ENCODE results near the gene CTSC. TPM values are rescaled to one million over a fixed set of nuclear protein-coding genes. Genes with fewer than 3 reads are reported as not detected.

CTSC gene
- total RNA-seq = 100 to 1,000 TPM; 106 to 176 TPM
- 10 to 100 TPM; 22.7 to 48.0 TPM for polyA plus RNA-seq
- long read RNA-seq, donor 1, full-length matches to known transcripts = 75 of 89 reads
- long read RNA-seq, donor 1, partial matches to known transcripts = 5 of 89 reads
- long read RNA-seq, donor 1, other reads (novel, unspliced or antisense) = 9 of 89 reads
- long read RNA-seq, donor 2, full-length matches to known transcripts = 24 of 32 reads
- long read RNA-seq, donor 2, partial matches to known transcripts = 4 of 32 reads
- long read RNA-seq, donor 2, other reads (novel, unspliced or antisense) = 4 of 32 reads

- H3K27ac ChIP-seq (ENCODE audit: low read depth in 1 of 2, low read length in 2 of 2) = no peak within 1 kb of the TSS
- H3K4me3 ChIP-seq (ENCODE audit: low read length in 2 of 2) = peak within 1 kb of the TSS; percentile 28 to 43
- DNase-seq (peak; percentile 97 to 98), ATAC-seq (ENCODE audit: low FRiP score) (peak; percentile 96)
- no peaks in the 10 kb centered on the region for H3K27me3 ChIP-seq (ENCODE audit: control insufficient read depth in 1 of 2, insufficient read depth in 2 of 2, low read length in 1 of 2)
- 1% methylated on average over 54 of the region's 54 CpGs for WGBS, 2 donors
- intact Hi-C loops (cut with DNase I) = loop anchor here in 1 of 2 donors (5.0 to 10.0 kb wide), 3 partner anchors 55 to 197 kb away; no protein-coding TSS in a partner anchor
- no peaks in the 10 kb centered on the region for H3K9me3 ChIP-seq (ENCODE audit: control insufficient read depth, low read length)
- H3K36me3 ChIP-seq (ENCODE audit: control insufficient read depth in 1 of 2, insufficient read depth in 2 of 2, low read length in 1 of 2) = no peaks in the 10 kb centered on the region
- H3K4me1 ChIP-seq (ENCODE audit: control insufficient read depth in 1 of 2, insufficient read depth in 2 of 2, low read length in 2 of 2) = peaks cover 0 to 2% of the 10 kb centered on the region in 2 donors
Measured at GRCh38 chr11:88337181-88337986, at the start of gene CTSC. Gene CTSC (minus strand): TSS chr11:88337736. CDS start chr11:88337672, 64 bp downstream.

GRCh38 chr11:88384669-88385005 lies 47.1 kb upstream of the CTSC start:
- no peak for DNase-seq
- Histone ChIP-seq H3K27me3 (ENCODE audit: control insufficient read depth in 1 of 2, insufficient read depth in 2 of 2, low read length in 1 of 2) (no peaks in the 10 kb centered on the region), H3K27ac (ENCODE audit: low read depth in 1 of 2, low read length in 2 of 2) (no peak overlapping the region), H3K4me1 (ENCODE audit: control insufficient read depth in 1 of 2, insufficient read depth in 2 of 2, low read length in 2 of 2) (no peaks in the 10 kb centered on the region), H3K9me3 (ENCODE audit: control insufficient read depth, low read length) (no peaks in the 10 kb centered on the region), H3K4me3 (ENCODE audit: low read length in 2 of 2) (no peak overlapping the region), H3K36me3 (ENCODE audit: control insufficient read depth in 1 of 2, insufficient read depth in 2 of 2, low read length in 1 of 2) (no peaks in the 10 kb centered on the region)
- 65 to 73% methylated on average over 3 of the region's 3 CpGs for WGBS, 2 donors
- no peak for ATAC-seq (ENCODE audit: low FRiP score)
- intact Hi-C loops (cut with DNase I) = no loop called here

DNA sequence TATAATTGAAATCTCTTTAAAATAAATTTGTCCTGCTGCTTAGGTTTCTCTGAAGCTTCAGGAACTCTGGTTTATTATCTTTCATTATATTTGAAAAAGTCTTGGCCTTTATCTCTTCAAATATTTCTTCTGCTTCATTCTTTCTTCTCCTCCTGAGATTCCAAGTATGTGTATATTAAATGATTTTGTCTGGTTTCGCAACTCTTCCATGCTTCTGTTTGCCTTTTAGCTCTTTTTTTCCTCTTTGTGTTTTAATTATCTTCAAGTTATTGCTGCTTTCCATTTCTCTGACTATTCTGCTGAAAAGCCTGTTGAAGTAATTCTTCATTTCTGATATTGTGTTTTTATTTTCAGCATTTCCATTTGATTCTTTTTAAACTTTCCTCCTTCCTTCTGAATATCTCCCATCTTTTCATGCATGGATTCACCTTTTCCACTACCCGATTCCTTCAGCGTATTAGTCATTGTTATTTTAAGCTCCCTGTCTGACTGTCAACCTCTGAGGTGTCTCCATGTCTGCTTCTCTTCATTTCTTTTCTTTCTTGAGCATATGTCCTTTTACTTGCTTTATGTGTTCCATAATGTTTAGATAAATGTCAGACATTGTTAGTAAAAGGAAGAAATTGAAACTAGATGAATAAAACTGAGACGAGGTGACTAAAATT lies 46.6 kb upstream of the CTSC start:
- WGBS, 2 donors = 48 to 55% methylated on average over 4 of the region's 4 CpGs
- intact Hi-C loops (cut with DNase I) = no loop called here
- Histone ChIP-seq H3K27me3 (ENCODE audit: control insufficient read depth in 1 of 2, insufficient read depth in 2 of 2, low read length in 1 of 2) (no peaks in the 10 kb centered on the region), H3K9me3 (ENCODE audit: control insufficient read depth, low read length) (no peaks in the 10 kb centered on the region), H3K4me3 (ENCODE audit: low read length in 2 of 2) (no peak overlapping the region), H3K36me3 (ENCODE audit: control insufficient read depth in 1 of 2, insufficient read depth in 2 of 2, low read length in 1 of 2) (no peaks in the 10 kb centered on the region), H3K27ac (ENCODE audit: low read depth in 1 of 2, low read length in 2 of 2) (no peak overlapping the region), H3K4me1 (ENCODE audit: control insufficient read depth in 1 of 2, insufficient read depth in 2 of 2, low read length in 2 of 2) (no peaks in the 10 kb centered on the region)
- ATAC-seq (ENCODE audit: low FRiP score) (no peak), DNase-seq (no peak)

DNA sequence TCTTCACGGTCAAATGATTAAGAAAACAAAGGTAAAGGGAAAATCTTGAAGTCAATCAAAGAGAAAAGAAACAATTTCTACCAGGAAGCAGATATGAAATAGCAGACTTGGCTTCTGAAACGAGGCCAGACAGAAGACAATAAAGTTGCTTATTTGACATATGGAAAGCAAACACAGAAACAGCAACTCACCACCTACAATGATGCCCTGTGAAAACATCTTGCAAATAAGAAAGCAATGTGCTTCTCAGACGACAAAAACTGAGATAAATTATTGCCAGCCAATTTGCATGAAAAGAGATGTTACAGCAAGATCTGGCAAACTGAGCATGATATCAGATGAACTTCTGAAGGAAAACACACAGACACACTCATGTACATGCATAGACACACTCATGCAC lies 45.9 kb upstream of the CTSC start:
- Histone ChIP-seq H3K9me3 (ENCODE audit: control insufficient read depth, low read length) (no peaks in the 10 kb centered on the region), H3K27me3 (ENCODE audit: control insufficient read depth in 1 of 2, insufficient read depth in 2 of 2, low read length in 1 of 2) (no peaks in the 10 kb centered on the region), H3K36me3 (ENCODE audit: control insufficient read depth in 1 of 2, insufficient read depth in 2 of 2, low read length in 1 of 2) (no peaks in the 10 kb centered on the region), H3K4me3 (ENCODE audit: low read length in 2 of 2) (no peak overlapping the region), H3K4me1 (ENCODE audit: control insufficient read depth in 1 of 2, insufficient read depth in 2 of 2, low read length in 2 of 2) (no peaks in the 10 kb centered on the region), H3K27ac (ENCODE audit: low read depth in 1 of 2, low read length in 2 of 2) (no peak overlapping the region)
- 46 to 47% methylated on average over 3 of the region's 3 CpGs for WGBS, 2 donors
- DNase-seq = no peak
- no peak for ATAC-seq (ENCODE audit: low FRiP score)
- intact Hi-C loops (cut with DNase I) = no loop called here

GRCh38 chr11:88379130-88379529 lies 41.6 kb upstream of the CTSC start:
- no peak overlapping the region for H3K4me3 ChIP-seq (ENCODE audit: low read length in 2 of 2)
- no peak for ATAC-seq (ENCODE audit: low FRiP score)

GRCh38 chr11:88378422-88379066 lies 41.0 kb upstream of the CTSC start:
- ATAC-seq (ENCODE audit: low FRiP score) (no peak), DNase-seq (no peak)
- intact Hi-C loops (cut with DNase I) = no loop called here
- Histone ChIP-seq H3K36me3 (ENCODE audit: control insufficient read depth in 1 of 2, insufficient read depth in 2 of 2, low read length in 1 of 2) (no peaks in the 10 kb centered on the region), H3K4me3 (ENCODE audit: low read length in 2 of 2) (no peak overlapping the region), H3K4me1 (ENCODE audit: control insufficient read depth in 1 of 2, insufficient read depth in 2 of 2, low read length in 2 of 2) (no peaks in the 10 kb centered on the region), H3K27me3 (ENCODE audit: control insufficient read depth in 1 of 2, insufficient read depth in 2 of 2, low read length in 1 of 2) (no peaks in the 10 kb centered on the region), H3K9me3 (ENCODE audit: control insufficient read depth, low read length) (no peaks in the 10 kb centered on the region), H3K27ac (ENCODE audit: low read depth in 1 of 2, low read length in 2 of 2) (no peak overlapping the region)
- WGBS, 2 donors = 78 to 86% methylated on average over 4 of the region's 4 CpGs

More at GRCh38 chr11:88379130-88379529, 41.6 kb upstream of the CTSC start:
- Histone ChIP-seq H3K9me3 (ENCODE audit: control insufficient read depth, low read length) (no peaks in the 10 kb centered on the region), H3K4me1 (ENCODE audit: control insufficient read depth in 1 of 2, insufficient read depth in 2 of 2, low read length in 2 of 2) (no peaks in the 10 kb centered on the region), H3K36me3 (ENCODE audit: control insufficient read depth in 1 of 2, insufficient read depth in 2 of 2, low read length in 1 of 2) (no peaks in the 10 kb centered on the region), H3K27ac (ENCODE audit: low read depth in 1 of 2, low read length in 2 of 2) (no peak overlapping the region), H3K27me3 (ENCODE audit: control insufficient read depth in 1 of 2, insufficient read depth in 2 of 2, low read length in 1 of 2) (no peaks in the 10 kb centered on the region)
- WGBS, 2 donors = 92 to 94% methylated on average over 3 of the region's 3 CpGs
- DNase-seq = no peak
- intact Hi-C loops (cut with DNase I) = no loop called here

DNA sequence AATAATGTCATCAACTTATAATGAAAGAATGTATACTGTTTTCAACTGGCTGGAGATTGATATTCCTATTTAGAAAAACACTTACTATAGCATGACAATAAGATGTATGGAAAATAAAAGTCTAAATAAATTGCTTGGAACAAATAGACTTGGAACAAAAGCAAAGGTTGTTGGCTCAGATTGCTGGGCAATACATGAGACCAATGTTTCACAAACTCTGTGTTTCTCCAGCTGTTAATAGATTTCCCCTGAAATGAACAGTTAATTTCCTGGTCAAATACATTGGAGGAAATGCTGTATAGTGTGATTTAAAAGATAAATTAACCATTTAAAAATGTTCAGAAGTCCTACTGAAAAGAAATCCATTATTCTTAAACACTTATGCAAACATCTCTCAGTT lies 40.1 kb upstream of the CTSC start:
- Histone ChIP-seq H3K27ac (ENCODE audit: low read depth in 1 of 2, low read length in 2 of 2) (no peak overlapping the region), H3K4me1 (ENCODE audit: control insufficient read depth in 1 of 2, insufficient read depth in 2 of 2, low read length in 2 of 2) (no peaks in the 10 kb centered on the region), H3K27me3 (ENCODE audit: control insufficient read depth in 1 of 2, insufficient read depth in 2 of 2, low read length in 1 of 2) (no peaks in the 10 kb centered on the region), H3K4me3 (ENCODE audit: low read length in 2 of 2) (no peak overlapping the region), H3K9me3 (ENCODE audit: control insufficient read depth, low read length) (no peaks in the 10 kb centered on the region), H3K36me3 (ENCODE audit: control insufficient read depth in 1 of 2, insufficient read depth in 2 of 2, low read length in 1 of 2) (no peaks in the 10 kb centered on the region)
- ATAC-seq (ENCODE audit: low FRiP score) (no peak), DNase-seq (no peak)
- intact Hi-C loops (cut with DNase I) = no loop called here

GRCh38 chr11:88377144-88377543 lies 39.6 kb upstream of the CTSC start:
- WGBS, 2 donors = 90 to 91% methylated on average over 2 of the region's 2 CpGs
- no peak for DNase-seq
- Histone ChIP-seq H3K4me1 (ENCODE audit: control insufficient read depth in 1 of 2, insufficient read depth in 2 of 2, low read length in 2 of 2) (no peaks in the 10 kb centered on the region), H3K9me3 (ENCODE audit: control insufficient read depth, low read length) (no peaks in the 10 kb centered on the region), H3K27me3 (ENCODE audit: control insufficient read depth in 1 of 2, insufficient read depth in 2 of 2, low read length in 1 of 2) (no peaks in the 10 kb centered on the region), H3K4me3 (ENCODE audit: low read length in 2 of 2) (no peak overlapping the region), H3K27ac (ENCODE audit: low read depth in 1 of 2, low read length in 2 of 2) (no peak overlapping the region), H3K36me3 (ENCODE audit: control insufficient read depth in 1 of 2, insufficient read depth in 2 of 2, low read length in 1 of 2) (no peaks in the 10 kb centered on the region)
- no peak for ATAC-seq (ENCODE audit: low FRiP score)
- intact Hi-C loops (cut with DNase I) = no loop called here
